Measurements from ENCODE around the gene KANK2.
"Not testable (repeated sequence)": the region's sequence is repeated elsewhere in the genome, so short reads cannot be mapped to it uniquely, and the experiment has no call there.

KANK2 gene

DNA sequence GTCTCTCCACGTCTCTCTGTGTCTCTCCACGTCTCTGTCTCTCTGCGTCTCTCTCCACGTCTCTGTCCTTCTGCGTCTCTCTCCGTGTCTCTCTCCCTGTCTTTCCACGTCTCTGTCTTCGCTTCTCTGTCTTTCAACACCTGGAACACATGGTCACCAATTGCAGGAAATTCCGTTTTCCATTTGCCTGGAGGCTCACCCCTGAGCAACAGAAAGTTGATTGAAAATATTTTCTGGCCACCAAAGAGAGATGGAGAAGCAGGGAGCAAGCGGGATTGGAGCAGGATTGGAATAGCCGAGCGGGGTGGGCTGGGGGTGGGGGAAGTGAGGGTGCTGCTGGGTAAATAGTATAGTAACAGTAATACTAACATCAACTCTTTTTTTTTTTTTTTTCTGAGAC, 1.7 kb downstream of the KANK2 start:
- DNase-seq, result no peak

DNA sequence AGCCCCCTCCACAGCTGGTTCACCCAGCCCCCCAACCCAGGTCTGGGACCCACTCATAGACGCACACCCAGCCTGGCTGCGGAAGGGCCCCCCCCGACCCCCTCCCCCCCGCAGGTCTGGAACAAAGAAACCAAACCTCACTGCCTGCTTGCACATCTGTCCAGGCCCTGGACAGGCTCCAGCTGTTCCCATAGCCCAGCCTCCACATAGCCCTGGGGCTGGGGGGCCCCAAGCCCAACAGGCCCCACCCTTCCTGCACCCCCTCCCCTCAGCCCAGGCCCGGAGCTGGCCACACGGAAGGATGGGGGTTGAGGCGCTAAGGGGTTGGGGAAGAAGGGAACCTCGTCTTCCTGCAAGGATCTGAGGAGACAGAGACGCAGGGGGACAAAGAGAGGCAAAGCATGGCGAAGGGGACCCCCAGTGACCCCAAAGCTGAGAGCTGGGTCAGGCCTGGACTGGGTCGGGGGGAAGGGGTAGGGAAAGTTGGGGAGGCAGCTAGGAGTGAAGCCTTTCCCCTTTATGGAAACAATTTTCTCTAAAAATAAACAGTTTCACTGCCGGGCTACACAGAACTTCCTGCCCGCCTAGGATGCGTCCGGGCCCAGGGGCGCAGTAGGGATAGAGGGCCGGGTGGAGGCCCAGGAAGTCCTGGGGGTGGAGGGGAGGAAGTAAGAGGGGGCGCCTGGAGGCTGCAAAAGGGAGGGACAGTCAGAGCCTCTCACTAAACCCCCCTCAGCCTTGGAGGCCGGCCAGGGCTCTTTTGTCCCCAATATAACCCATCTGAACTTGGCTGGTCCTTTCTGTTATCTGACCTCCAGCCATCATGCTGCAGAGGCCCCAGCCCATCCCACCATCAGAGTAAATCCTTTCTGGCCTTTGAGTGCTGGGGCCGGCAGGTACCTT, 2.4 kb downstream of the KANK2 start:
- no peak for DNase-seq

GRCh38 chr19:11194173-11194572, 3.2 kb downstream of the KANK2 start:
- DNase-seq, result no peak

DNA sequence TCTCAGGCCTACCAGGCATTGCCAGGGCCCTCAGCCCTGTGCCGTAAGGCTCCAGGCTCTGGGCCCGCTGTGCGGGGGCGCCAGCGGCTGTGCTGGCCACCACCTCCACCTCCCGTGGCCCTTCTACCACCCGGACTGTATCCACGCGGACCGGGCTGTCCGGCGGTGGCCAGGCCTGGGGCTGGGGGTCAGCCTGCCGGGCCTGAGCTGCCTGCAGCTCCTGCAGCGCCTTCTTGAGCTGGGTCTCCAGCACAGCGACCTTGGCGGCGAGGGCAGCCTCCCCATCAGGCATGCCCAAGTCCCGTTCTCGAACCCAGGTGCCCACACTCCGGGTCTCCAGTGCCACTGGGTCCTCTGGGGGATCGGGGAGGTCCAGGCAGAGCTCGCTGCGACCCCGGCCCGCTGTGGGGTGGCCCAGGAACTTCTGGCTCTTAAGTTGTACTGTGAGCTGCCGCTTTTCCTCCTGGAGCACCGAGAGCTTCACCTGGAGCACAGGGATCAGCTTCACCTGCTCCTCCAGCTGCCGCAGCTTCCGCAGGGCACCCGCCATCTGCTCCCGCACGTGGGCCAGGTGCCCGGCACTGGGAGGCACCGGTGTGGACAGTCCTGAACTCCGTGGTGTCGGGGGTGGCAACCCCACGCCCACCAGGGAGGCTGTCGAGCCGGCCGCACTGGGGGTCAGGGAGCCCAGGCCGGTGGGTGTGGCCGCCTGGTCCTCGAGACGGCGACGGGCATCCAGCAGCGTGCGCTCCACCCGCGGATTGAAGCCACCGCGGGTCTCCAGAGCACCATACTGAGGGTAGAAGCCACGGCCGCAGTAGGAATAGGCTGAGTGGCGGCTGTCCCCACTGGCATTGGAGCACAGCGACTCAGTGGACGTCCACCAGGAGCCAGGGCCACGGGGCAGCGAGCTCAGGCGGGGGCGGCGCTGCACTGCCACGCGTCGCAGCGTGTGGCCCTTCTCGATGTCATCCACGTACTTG, 4.1 kb downstream of the KANK2 start:
- DNase-seq, result no peak

- DNase-seq, result no peak
Observed at GRCh38 chr19:11191934-11192333, 5.4 kb downstream of the KANK2 start.

GRCh38 chr19:11191273-11191755, 6.0 kb downstream of the KANK2 start:
- no peak for DNase-seq

- DNase-seq, result no peak
Observed at GRCh38 chr19:11190501-11190900, 6.8 kb downstream of the KANK2 start.

GRCh38 chr19:11187441-11187840, 9.9 kb downstream of the KANK2 start:
- no peak for DNase-seq

DNA sequence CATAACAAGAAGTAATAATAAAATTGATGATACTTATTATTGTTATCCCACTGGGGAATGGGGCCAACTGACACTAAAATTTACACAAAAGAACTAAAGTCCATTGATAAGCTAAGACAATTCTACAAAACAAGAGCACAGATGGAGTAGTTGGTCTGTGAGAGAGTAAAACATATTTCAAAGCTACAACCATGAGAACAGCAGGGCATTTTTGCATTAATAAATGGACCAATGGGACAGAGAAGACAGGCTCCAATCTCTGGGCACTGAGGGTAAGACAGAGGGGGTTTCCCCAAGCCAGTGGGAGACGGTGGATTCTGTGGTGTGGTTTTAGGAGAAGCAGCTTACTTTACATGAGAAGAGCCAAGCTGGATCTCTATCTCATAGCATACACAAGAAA, 14.4 kb downstream of the KANK2 start:
- DNase-seq, result no peak

DNA sequence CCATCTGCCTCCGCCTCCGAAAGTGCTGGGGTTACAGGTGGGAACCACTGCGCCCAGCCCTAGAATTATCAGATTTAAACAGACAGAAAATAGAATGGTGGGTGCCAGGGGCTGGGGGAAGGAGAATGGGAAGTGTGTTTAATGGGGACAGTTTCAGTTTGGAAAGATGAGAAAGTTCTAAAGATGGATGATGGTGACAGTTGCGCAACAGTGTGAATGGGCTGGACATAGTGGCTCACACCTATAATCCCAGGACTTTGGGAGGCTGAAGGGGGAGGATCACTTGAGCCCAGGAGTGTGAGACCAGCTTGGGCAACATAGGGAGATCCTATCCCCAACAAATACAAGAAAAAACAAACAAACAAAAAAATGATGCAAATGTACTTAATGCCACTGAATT, 15.9 kb downstream of the KANK2 start:
- DNase-seq, result no peak

- DNase-seq, result not testable (repeated sequence)
Observed at GRCh38 chr19:11180975-11181374, 16.4 kb downstream of the KANK2 start.

DNA sequence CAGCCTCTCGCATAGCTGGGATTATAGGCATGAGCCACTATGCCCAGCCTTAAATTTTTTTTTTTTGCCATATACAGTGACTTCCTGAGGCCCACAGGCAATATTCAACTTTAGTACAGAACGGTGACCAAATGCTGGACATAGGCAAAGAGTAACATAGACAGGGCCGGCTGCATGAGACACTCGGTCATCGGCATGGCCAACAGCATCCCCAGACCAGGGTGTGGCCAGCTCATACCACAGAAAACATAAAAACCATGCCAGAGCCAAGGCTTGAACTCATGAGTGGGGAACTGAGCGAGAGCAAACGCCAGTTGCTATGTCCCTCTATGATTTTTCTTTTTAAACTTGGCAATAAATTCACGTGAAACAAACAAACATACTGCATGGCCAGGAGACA, 17.0 kb downstream of the KANK2 start:
- DNase-seq, result no peak

GRCh38 chr19:11179716-11180297, 17.5 kb downstream of the KANK2 start:
- DNase-seq, result no peak

DNA sequence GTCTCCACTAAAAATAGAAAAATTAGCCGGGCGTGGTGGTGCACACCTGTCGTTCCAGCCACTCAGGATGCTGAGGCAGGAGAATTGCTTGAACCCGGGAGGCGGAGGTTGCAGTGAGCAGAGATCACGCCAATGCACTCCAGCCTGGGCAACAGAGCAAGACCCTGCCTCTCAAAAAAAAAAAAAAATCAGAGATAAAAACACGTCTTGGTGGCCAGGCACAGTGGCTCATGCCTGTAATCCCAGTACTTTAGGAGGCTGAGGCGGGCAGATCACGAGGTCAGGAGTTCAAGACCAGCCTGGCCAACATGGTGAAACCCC, 18.2 kb downstream of the KANK2 start:
- DNase-seq, result not testable (repeated sequence)

DNA sequence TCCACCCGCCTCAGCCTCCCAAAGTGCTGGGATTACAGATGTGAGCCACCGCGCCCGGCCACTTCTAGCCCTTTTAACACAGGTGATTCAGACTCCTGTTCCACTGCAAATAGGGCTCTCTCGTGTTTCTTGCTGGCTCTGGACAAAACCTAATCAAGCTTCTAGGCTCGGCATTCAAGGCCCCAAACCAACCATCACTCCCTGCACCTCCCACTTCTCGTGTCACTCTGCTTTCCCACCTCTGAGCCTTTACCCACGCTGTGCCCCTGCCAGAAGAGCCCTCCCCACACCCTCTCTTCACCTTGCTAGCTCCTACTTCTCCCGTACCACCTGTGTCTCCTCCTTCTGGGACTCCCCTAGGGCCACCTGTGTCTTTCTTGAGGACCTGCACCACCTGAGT, 19.8 kb downstream of the KANK2 start:
- no peak for DNase-seq

- DNase-seq, result no peak
Observed at GRCh38 chr19:11176466-11177193, 20.7 kb downstream of the KANK2 start.

DNA sequence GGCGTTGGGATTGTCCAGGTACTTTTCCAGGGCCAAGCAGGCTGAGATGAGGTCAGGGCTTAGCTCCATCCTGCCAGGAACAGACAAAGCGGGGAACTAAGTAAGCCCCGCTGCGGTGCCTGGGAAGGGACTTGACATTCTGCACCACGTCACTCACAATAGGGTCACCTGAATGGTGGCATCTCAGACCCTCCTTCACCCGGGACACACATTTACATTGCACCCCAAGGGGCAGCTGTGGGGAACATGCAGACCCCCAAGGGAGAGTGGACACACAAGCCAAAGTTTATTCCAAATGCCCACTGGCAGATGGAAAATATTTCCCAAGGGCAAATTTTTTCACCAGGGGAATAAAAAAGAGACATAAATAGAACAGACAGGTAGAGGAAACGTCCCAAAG, 21.4 kb downstream of the KANK2 start:
- no peak for DNase-seq

DNA sequence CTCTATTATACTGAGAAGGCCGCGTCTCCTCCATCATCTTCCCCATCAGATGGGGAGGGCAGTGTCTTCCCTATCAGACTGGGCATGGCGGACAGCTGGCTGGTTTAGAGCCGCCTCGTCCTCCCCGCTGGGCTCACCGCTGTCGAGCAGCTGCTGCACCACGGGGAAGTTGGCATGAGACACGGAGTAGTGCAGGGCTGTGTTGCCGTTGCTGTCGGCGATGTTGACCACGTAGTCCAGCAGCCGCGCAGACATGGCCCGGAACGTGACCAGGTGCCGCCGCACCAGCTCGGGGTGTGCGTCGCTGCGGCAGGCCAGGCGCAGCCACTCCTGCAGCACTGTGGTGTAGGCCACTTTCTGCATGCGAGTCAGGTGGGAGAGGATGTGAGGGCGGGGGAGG, 23.0 kb downstream of the KANK2 start:
- no peak for DNase-seq

- no peak for DNase-seq
Observed at GRCh38 chr19:11173516-11174155, 23.7 kb downstream of the KANK2 start.

DNA sequence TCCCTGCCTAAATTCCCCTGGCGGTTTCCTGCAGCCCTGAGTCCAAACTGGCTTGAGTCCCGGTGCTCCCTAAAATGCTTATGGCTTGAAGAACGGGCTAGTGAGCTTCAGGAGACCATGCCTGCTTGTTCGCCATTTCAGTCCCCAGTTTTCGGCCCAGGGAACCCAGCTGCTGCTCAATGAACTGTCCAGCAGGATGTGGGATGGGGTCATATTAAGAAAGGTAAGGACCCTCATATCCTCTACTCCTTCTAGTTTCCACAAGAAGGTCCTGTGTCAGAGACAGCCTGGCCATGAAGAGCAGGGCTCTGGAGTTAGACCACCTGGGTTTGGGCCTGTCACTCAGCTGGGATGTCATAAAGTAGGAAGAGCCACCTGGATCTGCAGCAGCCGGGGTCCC, 24.8 kb downstream of the KANK2 start:
- DNase-seq, result no peak

- no peak for DNase-seq
Observed at GRCh38 chr19:11171144-11171543, 26.2 kb downstream of the KANK2 start.

Data from cortex of kidney (tissue), 1 donor.